ENCODE measurements around the gene THBS4. TPM values are rescaled to one million over a fixed set of nuclear protein-coding genes. Genes with fewer than 3 reads are reported as not detected.

THBS4 gene
- total and polyA plus RNA-seq, 2 donors from 2014 or later, result 1.4 to 1.8 TPM

- DNase-seq (no peak), FAIRE-seq (no peak)
- H3K4me3 ChIP-seq (ENCODE audit: low read length in 3 of 3), result no peak overlapping the region
- H3K4me1 ChIP-seq (ENCODE audit: control insufficient read depth in 2 of 3, insufficient read depth in 2 of 3, low read depth in 1 of 3, low read length in 3 of 3), result no peaks in the 10 kb centered on the region
- no peaks in the 10 kb centered on the region for H3K27me3 ChIP-seq (ENCODE audit: control insufficient read depth, insufficient read depth, low read length)
- no peak overlapping the region for H3K27ac ChIP-seq (ENCODE audit: low read depth in 2 of 2, low read length in 2 of 2)
- H3K9me3 ChIP-seq (ENCODE audit: control insufficient read depth in 2 of 3, insufficient read depth in 1 of 3, low read length in 3 of 3), result no peaks in the 10 kb centered on the region
- H3K9ac ChIP-seq (ENCODE audit: low read length in 3 of 3), result no peak overlapping the region
- intact Hi-C loops (cut with DNase I), result no loop called here
- no peak for TF ChIP-seq CTCF (IDR thresholded peaks at IDR 0.05; ENCODE audit: borderline replicate concordance, extremely low read depth, insufficient read depth)
- H3K36me3 ChIP-seq (ENCODE audit: control insufficient read depth in 2 of 3, insufficient read depth in 3 of 3, low read length in 3 of 3), result no peaks in the 10 kb centered on the region
Observed at GRCh38 chr5:80025069-80025468, 10.1 kb upstream of the THBS4 start.

- Histone ChIP-seq H3K27ac (ENCODE audit: low read depth in 2 of 2, low read length in 2 of 2) (no peak overlapping the region), H3K9ac (ENCODE audit: low read length in 3 of 3) (no peak overlapping the region), H3K36me3 (ENCODE audit: control insufficient read depth in 2 of 3, insufficient read depth in 3 of 3, low read length in 3 of 3) (no peaks in the 10 kb centered on the region), H3K4me1 (ENCODE audit: control insufficient read depth in 2 of 3, insufficient read depth in 2 of 3, low read depth in 1 of 3, low read length in 3 of 3) (no peaks in the 10 kb centered on the region), H3K9me3 (ENCODE audit: control insufficient read depth in 2 of 3, insufficient read depth in 1 of 3, low read length in 3 of 3) (no peaks in the 10 kb centered on the region), H3K27me3 (ENCODE audit: control insufficient read depth, insufficient read depth, low read length) (no peaks in the 10 kb centered on the region), H3K4me3 (ENCODE audit: low read length in 3 of 3) (no peak overlapping the region)
- intact Hi-C loops (cut with DNase I), result no loop called here
- FAIRE-seq, result no peak
- DNase-seq, result no peak
- no peak for TF ChIP-seq CTCF (IDR thresholded peaks at IDR 0.05; ENCODE audit: borderline replicate concordance, extremely low read depth, insufficient read depth)
Observed at GRCh38 chr5:80026841-80027240, 8.3 kb upstream of the THBS4 start.

- TF ChIP-seq CTCF (IDR thresholded peaks at IDR 0.05; ENCODE audit: borderline replicate concordance, extremely low read depth, insufficient read depth), result no peak
- H3K9me3 ChIP-seq (ENCODE audit: control insufficient read depth in 2 of 3, insufficient read depth in 1 of 3, low read length in 3 of 3), result no peaks in the 10 kb centered on the region
- no peak overlapping the region for H3K4me3 ChIP-seq (ENCODE audit: low read length in 3 of 3)
- FAIRE-seq (no peak), DNase-seq (no peak)
- no peaks in the 10 kb centered on the region for H3K4me1 ChIP-seq (ENCODE audit: control insufficient read depth in 2 of 3, insufficient read depth in 2 of 3, low read depth in 1 of 3, low read length in 3 of 3)
- H3K36me3 ChIP-seq (ENCODE audit: control insufficient read depth in 2 of 3, insufficient read depth in 3 of 3, low read length in 3 of 3), result no peaks in the 10 kb centered on the region
- H3K27ac ChIP-seq (ENCODE audit: low read depth in 2 of 2, low read length in 2 of 2), result no peak overlapping the region
- intact Hi-C loops (cut with DNase I), result no loop called here
- H3K9ac ChIP-seq (ENCODE audit: low read length in 3 of 3), result no peak overlapping the region
- peaks cover 7% of the 10 kb centered on the region for H3K27me3 ChIP-seq (ENCODE audit: control insufficient read depth, insufficient read depth, low read length)
Observed at GRCh38 chr5:80031109-80031508, 4.0 kb upstream of the THBS4 start.

- no peak for DNase-seq
- H3K9me3 ChIP-seq (ENCODE audit: control insufficient read depth in 2 of 3, insufficient read depth in 1 of 3, low read length in 3 of 3), result no peaks in the 10 kb centered on the region
- H3K27ac ChIP-seq (ENCODE audit: low read depth in 2 of 2, low read length in 2 of 2), result no peak overlapping the region
- intact Hi-C loops (cut with DNase I), result no loop called here
- H3K4me3 ChIP-seq (ENCODE audit: low read length in 3 of 3), result no peak overlapping the region
- peaks cover 7% of the 10 kb centered on the region for H3K27me3 ChIP-seq (ENCODE audit: control insufficient read depth, insufficient read depth, low read length)
- H3K9ac ChIP-seq (ENCODE audit: low read length in 3 of 3), result no peak overlapping the region
- no peaks in the 10 kb centered on the region for H3K4me1 ChIP-seq (ENCODE audit: control insufficient read depth in 2 of 3, insufficient read depth in 2 of 3, low read depth in 1 of 3, low read length in 3 of 3)
- no peak for TF ChIP-seq CTCF (IDR thresholded peaks at IDR 0.05; ENCODE audit: borderline replicate concordance, extremely low read depth, insufficient read depth)
- H3K36me3 ChIP-seq (ENCODE audit: control insufficient read depth in 2 of 3, insufficient read depth in 3 of 3, low read length in 3 of 3), result no peaks in the 10 kb centered on the region
- FAIRE-seq, result no peak
Observed at GRCh38 chr5:80033513-80033912, 1.6 kb upstream of the THBS4 start.
